NCI-H2227 treated with DMSO at 0.1 percent for 48 hours (cell line): Measurements from ENCODE around the gene LRRK1.

Experiments used
- DNase-seq: peaks from one replicate; lab custom pipeline; 2025; lab: John Stamatoyannopoulos, UW

Gene LRRK1, protein sequence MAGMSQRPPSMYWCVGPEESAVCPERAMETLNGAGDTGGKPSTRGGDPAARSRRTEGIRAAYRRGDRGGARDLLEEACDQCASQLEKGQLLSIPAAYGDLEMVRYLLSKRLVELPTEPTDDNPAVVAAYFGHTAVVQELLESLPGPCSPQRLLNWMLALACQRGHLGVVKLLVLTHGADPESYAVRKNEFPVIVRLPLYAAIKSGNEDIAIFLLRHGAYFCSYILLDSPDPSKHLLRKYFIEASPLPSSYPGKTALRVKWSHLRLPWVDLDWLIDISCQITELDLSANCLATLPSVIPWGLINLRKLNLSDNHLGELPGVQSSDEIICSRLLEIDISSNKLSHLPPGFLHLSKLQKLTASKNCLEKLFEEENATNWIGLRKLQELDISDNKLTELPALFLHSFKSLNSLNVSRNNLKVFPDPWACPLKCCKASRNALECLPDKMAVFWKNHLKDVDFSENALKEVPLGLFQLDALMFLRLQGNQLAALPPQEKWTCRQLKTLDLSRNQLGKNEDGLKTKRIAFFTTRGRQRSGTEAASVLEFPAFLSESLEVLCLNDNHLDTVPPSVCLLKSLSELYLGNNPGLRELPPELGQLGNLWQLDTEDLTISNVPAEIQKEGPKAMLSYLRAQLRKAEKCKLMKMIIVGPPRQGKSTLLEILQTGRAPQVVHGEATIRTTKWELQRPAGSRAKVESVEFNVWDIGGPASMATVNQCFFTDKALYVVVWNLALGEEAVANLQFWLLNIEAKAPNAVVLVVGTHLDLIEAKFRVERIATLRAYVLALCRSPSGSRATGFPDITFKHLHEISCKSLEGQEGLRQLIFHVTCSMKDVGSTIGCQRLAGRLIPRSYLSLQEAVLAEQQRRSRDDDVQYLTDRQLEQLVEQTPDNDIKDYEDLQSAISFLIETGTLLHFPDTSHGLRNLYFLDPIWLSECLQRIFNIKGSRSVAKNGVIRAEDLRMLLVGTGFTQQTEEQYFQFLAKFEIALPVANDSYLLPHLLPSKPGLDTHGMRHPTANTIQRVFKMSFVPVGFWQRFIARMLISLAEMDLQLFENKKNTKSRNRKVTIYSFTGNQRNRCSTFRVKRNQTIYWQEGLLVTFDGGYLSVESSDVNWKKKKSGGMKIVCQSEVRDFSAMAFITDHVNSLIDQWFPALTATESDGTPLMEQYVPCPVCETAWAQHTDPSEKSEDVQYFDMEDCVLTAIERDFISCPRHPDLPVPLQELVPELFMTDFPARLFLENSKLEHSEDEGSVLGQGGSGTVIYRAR (N-terminal part only)

DNA sequence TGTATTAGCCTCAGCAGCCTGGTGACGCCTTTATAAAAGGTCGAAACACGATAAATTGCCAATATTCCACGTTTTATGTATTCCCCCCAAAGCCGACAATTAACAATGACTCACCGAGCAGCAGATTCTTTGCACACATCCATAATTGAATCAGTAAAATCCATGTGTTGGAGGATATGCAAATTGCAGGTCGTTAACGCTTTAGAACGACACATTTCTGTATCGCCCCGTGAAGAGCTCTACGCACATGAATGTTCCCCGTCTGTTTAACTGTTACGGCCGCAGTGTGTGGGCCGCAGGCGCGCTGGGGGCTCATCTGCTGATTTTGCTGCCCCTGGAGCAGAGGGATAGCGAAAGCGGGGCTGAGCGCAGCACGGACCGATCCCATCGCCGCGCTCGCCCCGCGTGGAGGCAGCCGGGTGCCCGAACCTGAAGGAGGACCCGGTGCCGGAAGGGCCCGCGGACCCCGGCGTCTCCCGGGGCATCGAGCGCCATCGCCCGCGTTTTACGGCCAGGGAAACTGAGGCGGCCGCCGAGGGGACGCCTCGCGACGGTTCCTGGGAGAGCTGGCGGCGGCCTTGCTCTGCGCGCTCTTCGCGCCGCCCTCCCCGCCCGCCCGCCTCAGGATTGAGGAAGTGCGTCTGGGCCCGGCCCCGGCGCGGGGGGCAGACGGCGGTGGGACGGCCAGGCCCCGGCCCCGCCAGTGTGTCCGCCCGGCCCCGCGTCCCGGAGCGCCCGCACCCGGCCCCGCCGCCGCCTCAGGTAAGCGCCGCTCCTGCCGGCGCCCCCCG lies at the start of gene LRRK1:
Gene LRRK1 (plus strand): TSS at position 668 of the 791 bp plus-strand sequence. CDS start 5,276 bp downstream, outside the sequence.
- no peak for DNase-seq

DNA sequence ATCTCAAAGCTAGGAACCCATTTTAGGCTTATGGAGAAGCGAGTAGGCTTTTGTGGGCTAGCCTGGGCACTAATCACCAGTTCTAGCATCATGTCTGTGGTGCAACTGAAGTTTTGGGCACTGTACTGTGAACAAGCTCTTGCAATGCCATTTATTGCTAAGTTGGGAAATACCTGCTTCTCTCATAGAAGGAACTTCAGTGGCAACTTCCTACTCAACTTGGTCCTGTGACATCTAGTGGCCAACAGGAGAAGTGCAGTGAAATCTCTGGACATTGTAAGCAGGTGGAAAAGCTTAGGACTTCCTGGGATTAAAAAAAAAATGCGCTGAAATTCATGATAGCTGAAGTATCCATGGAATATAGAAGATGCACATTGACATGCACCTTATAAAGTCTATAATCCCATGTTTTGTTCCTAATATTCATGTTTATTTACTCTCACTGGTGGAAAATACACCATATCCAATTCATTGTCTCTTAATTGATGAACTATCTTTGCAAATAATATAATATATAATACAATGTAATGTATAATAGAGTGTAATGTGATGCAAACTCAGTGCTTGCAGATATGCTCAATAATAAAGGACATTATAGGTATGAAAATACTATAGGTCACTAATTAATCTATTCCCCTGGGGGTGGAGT lies 46.0 kb upstream of the LRRK1 start:
- DNase-seq, result no peak

DNA sequence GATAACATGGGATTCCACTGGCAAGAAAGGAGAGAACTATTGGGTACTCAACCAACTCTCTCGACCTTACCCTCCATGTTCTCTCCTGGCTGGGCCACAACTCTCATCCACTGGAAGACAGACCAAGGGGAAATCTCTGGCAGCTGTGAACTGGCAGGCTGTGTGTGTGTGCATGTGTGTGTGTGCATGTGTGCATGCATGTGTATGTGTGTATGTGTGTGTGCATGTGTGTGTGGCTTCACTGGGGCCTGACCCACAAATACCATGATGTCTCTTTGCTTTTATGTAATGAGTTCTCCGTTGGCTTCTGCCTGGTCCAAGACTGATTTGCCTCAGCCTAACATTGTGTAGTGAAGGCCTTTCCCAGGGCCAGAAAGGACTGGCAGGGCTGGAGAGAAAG lies 43.7 kb upstream of the LRRK1 start:
- no peak for DNase-seq

- no peak for DNase-seq
These were observed 43.2 kb upstream of the LRRK1 start for GRCh38 chr15:100875976-100876375.

GRCh38 chr15:100877551-100877950 lies 41.6 kb upstream of the LRRK1 start:
- DNase-seq, result no peak

- no peak for DNase-seq
These were observed 41.0 kb upstream of the LRRK1 start for GRCh38 chr15:100878130-100878529.

GRCh38 chr15:100878648-100879047 lies 40.5 kb upstream of the LRRK1 start:
- DNase-seq, result no peak

DNA sequence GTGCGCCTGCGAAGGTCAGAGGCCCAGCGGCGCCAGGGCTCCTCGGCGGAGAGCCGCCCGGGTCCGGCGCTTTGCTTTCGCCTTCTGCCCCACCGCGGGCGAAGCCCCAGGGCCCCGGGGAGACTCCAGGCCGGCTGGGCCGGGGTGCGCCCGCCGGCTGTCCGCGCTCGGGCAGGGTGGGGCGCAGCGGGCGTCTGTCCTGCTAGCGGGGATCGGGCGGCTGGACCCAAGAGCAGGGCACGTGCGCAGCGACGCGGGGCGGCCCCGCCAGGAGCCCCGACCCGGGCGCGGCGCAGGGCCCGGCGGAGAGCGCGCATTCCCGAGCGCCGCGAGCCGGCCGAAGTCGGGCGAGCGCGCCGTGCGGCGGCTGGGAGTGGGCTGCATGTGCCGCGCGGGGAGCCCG lies 40.1 kb upstream of the LRRK1 start:
- DNase-seq, result no peak

GRCh38 chr15:100879464-100880138 lies 39.6 kb upstream of the LRRK1 start, which contains the start of gene ALDH1A3:
TSS of gene ALDH1A3 (plus strand) at chr15:100879831. CDS start at chr15:100879908, 77 bp downstream.
- DNase-seq, result no peak

GRCh38 chr15:100880139-100880896 lies 38.8 kb upstream of the LRRK1 start:
- no peak for DNase-seq

GRCh38 chr15:100880897-100881242 lies 38.3 kb upstream of the LRRK1 start:
- no peak for DNase-seq

GRCh38 chr15:100881573-100882336 lies 37.4 kb upstream of the LRRK1 start:
- DNase-seq, result no peak

- no peak for DNase-seq
These were observed 34.0 kb upstream of the LRRK1 start for GRCh38 chr15:100885116-100885515.

- no peak for DNase-seq
These were observed 33.3 kb upstream of the LRRK1 start for GRCh38 chr15:100885811-100886210.

DNA sequence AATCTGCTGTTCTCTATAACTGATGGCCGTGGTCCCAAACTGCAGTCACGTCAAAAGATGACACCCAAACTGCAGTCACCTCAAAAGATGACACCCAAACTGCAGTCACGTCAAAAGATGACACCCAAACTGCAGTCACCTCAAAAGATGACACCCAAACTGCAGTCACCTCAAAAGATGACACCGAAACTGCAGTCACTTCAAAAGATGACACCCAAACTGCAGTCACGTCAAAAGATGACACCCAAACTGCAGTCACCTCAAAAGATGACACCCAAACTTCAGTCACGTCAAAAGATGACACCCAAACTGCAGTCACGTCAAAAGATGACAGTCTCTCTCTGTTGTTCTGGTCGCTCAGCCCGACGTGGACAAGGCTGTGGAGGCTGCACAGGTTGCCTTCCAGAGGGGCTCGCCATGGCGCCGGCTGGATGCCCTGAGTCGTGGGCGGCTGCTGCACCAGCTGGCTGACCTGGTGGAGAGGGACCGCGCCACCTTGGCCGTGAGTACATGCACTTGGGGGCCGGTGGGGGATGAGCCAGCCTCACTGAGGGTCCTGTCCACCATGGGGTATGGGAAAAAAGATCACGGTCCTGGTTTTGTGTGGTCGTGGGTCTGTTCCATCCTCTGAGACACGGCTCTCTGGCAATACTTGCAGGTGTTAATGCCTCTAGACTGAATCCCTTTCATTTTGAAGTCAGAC lies 31.8 kb upstream of the LRRK1 start:
- no peak for DNase-seq

- no peak for DNase-seq
These were observed 29.6 kb upstream of the LRRK1 start for GRCh38 chr15:100889385-100890050.

DNA sequence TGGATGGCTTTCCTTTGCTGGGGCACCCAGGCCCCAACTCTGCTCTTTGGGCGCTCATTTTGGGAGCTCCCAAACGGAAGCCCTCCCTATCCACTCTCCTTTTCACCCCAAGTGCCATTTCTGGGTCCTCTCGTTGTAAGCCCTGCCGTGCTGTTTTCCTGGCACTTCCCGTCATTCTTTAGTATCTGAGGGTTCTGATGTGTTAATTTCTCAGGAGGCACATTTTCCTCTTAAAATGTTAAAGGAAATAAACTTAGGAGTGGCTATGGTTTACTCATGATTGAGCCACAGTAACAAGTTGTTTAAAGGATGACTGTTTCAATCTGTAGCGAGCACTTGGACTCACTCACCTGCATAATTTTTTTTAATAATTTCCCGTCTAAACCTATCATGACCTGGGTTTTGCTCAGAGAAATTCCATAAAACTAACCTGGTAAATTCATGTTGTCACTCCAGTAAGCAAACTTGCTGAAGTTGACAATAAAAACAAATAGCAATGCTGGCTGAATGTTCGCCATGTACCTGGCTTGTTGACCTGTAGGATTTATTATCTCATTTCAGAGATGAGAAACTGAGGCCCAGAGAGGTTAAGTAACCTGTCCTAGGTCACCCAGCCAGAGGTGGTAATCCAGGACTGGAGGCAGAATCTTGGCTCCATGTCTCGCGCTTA lies 29.0 kb upstream of the LRRK1 start:
- DNase-seq, result no peak
